SK-N-SH (cell line): Measurements from ENCODE around the gene FBXO2. TPM values are rescaled to one million over a fixed set of nuclear protein-coding genes. Genes with fewer than 3 reads are reported as not detected.

Source experiments
- CTCF ChIA-PET: fragments of 300-600, 350-600 bp; formaldehyde crosslinking; extraction: SDS; loops from one replicate; lab custom pipeline; 2021; lab: Yijun Ruan, JAX
- POLR2A ChIA-PET: fragments of 350-600 bp; sonication (Branson Sonifier 250); formaldehyde crosslinking; extraction: SDS; loops from one replicate; lab custom pipeline; 2020; ENCODE audit warnings: antibody characterized with exemption, inconsistent platforms; lab: Yijun Ruan, JAX
- DNase-seq: peaks from one replicate; pipeline ENCODE4 v3.0.0; 2012
- H2AFZ ChIP-seq: fragments of 200-600 bp; sonication (generic); 2 replicates; pipeline ENCODE4 v1.8.1; 2016; ENCODE audit warnings: antibody characterized with exemption, mild to moderate bottlenecking, low read depth
- H3F3A ChIP-seq: fragments of 200-600 bp; sonication (generic); replicated peaks from 2 replicates; pipeline ENCODE3; 2016; ENCODE audit warnings: antibody characterized with exemption, mild to moderate bottlenecking; ENCODE audit not compliant: insufficient read depth
- H3K27ac ChIP-seq, 2 experiments: fragments of 200-500 bp in 1 of 2; fragments of 200-600 bp in 1 of 2; sonication (Bioruptor generic) in 1 of 2; sonication (generic), shearing (Covaris generic) in 1 of 2; 2 replicates each; pipeline versions ENCODE4 v1.5.1 to v1.6.1; 2014 to 2016; ENCODE audit warnings: low read depth in 2 of 2, inconsistent platforms in 1 of 2, low read length in 1 of 2, mild to moderate bottlenecking in 1 of 2, mixed read lengths in 1 of 2
- H3K27me3 ChIP-seq: fragments of 200-600 bp; sonication (generic), shearing (Covaris generic); 2 replicates; pipeline ENCODE4 v1.6.1; 2016; ENCODE audit warnings: mixed run types; ENCODE audit not compliant: insufficient read depth
- H3K36me3 ChIP-seq, 2 experiments: fragments of 200-500 bp in 1 of 2; fragments of 200-600 bp in 1 of 2; sonication (Bioruptor generic) in 1 of 2; sonication (generic) in 1 of 2; replicated peaks in 1 of 2; 2 replicates each; pipeline versions ENCODE3 to v1.5.1; 2014 to 2016; ENCODE audit warnings: low read length in 1 of 2, mild to moderate bottlenecking in 1 of 2; ENCODE audit not compliant: insufficient read depth in 2 of 2, control insufficient read depth in 1 of 2
- H3K4me1 ChIP-seq, 2 experiments: fragments of 200-500 bp in 1 of 2; fragments of 200-600 bp in 1 of 2; sonication (Bioruptor generic) in 1 of 2; sonication (generic), shearing (Covaris generic) in 1 of 2; 2 replicates each; pipeline versions ENCODE4 v1.5.1 to v1.6.1; 2014 to 2016; ENCODE audit warnings: low read depth in 1 of 2, low read length in 1 of 2, mixed run types in 1 of 2; ENCODE audit not compliant: insufficient read depth in 2 of 2, control insufficient read depth in 1 of 2
- H3K4me2 ChIP-seq: fragments of 200-600 bp; sonication (generic), shearing (Covaris generic); 2 replicates; pipeline ENCODE4 v1.6.1; 2017; ENCODE audit warnings: mixed run types
- H3K4me3 ChIP-seq, 2 experiments: fragments of 200-500 bp in 1 of 2; fragments of 200-600 bp in 1 of 2; sonication (Bioruptor generic) in 1 of 2; sonication (generic), shearing (Covaris generic) in 1 of 2; 2 replicates each; pipeline versions ENCODE4 v1.5.1 to v1.8.1; 2014 to 2016; ENCODE audit warnings: low read depth in 2 of 2, inconsistent platforms in 1 of 2, low read length in 1 of 2, mild to moderate bottlenecking in 1 of 2, mixed read lengths in 1 of 2, moderate library complexity in 1 of 2
- H3K79me2 ChIP-seq: fragments of 200-600 bp; sonication (generic); 2 replicates; pipeline ENCODE4 v1.8.1; 2017; ENCODE audit warnings: mild to moderate bottlenecking; ENCODE audit not compliant: insufficient read depth
- H3K9ac ChIP-seq: fragments of 200-600 bp; sonication (generic); 2 replicates; pipeline ENCODE4 v1.6.1; 2017; ENCODE audit warnings: mixed run types
- H3K9me2 ChIP-seq: fragments of 200-600 bp; sonication (generic); 2 replicates; pipeline ENCODE4 v1.6.1; 2017; ENCODE audit warnings: mixed run types
- H3K9me3 ChIP-seq: fragments of 200-600 bp; sonication (generic); 2 replicates; pipeline ENCODE4 v1.6.1; 2017; ENCODE audit warnings: mixed run types, mild to moderate bottlenecking, moderate library complexity
- H4K20me1 ChIP-seq: fragments of 200-600 bp; sonication (generic); 2 replicates; pipeline ENCODE4 v1.6.1; 2017; ENCODE audit warnings: mild to moderate bottlenecking, mixed run types; ENCODE audit not compliant: insufficient read depth
- CHD2 ChIP-seq: fragments of 150-350 bp; IDR thresholded peaks from 2 replicates; pipeline ENCODE4 v1.6.1; 2018; ENCODE audit warnings: low read length; ENCODE audit not compliant: partially characterized antibody
- ELF1 ChIP-seq: IDR thresholded peaks from 2 replicates; pipeline ENCODE4 v1.4.0; 2012
- JUND ChIP-seq: IDR thresholded peaks from 2 replicates; pipeline ENCODE4 v1.4.0; 2012
- MEF2A ChIP-seq: IDR thresholded peaks from 2 replicates; pipeline ENCODE4 v1.4.0; 2012; ENCODE audit warnings: low read depth, borderline replicate concordance
- NRF1 ChIP-seq: IDR thresholded peaks from 2 replicates; pipeline ENCODE4 v1.6.1; 2012; ENCODE audit warnings: low read depth, mild to moderate bottlenecking, low read length
- PBX3 ChIP-seq: IDR thresholded peaks from 2 replicates; pipeline ENCODE4; 2012
- RAD21 ChIP-seq: IDR thresholded peaks from 2 replicates; pipeline ENCODE4 v1.6.1; 2012; ENCODE audit warnings: mild to moderate bottlenecking, low read length
- RFX5 ChIP-seq: IDR thresholded peaks from 2 replicates; pipeline ENCODE4 v1.6.1; 2012; ENCODE audit warnings: mild to moderate bottlenecking, improper control_type of control experiment, low read length
- SMC3 ChIP-seq: IDR thresholded peaks from 2 replicates; pipeline ENCODE4 v1.6.1; 2012; ENCODE audit warnings: low read depth, low read length, improper control_type of control experiment
- TAF1 ChIP-seq: IDR thresholded peaks from 2 replicates; pipeline ENCODE4 v1.6.1; 2012; ENCODE audit warnings: low read depth, mild to moderate bottlenecking, low read length, moderate library complexity, borderline replicate concordance
- USF1 ChIP-seq: IDR thresholded peaks from 2 replicates; pipeline ENCODE4 v1.4.0; 2012; ENCODE audit warnings: low read depth, borderline replicate concordance
- USF2 ChIP-seq: fragments of 150-350 bp; IDR thresholded peaks from 2 replicates; pipeline ENCODE4 v1.6.1; 2017; ENCODE audit warnings: antibody characterized with exemption, low read length, low read depth, borderline replicate concordance
- ZBTB33 ChIP-seq: IDR thresholded peaks from 2 replicates; pipeline ENCODE4 v1.4.0; 2012; ENCODE audit warnings: low read depth, borderline replicate concordance
- WGBS: methylation state at CpG from one replicate; pipeline ENCODE4 v1.1.6; 2017; ENCODE audit warnings: low lambda C conversion rate; 5-methylcytosine and 5-hydroxymethylcytosine counted together
- polyA plus RNA-seq, 3 experiments: library from polyadenylated mRNA; depleted of rRNA; stranded (reverse); fragments of >200 nt; gene quantifications; 2 replicates each; pipeline ENCODE4 v1.2.3, GENCODE V29; 2012

FBXO2 gene
- polyA plus RNA-seq, 1 of the 3 experiments (the other 2 are of a cell fraction) = 21.7 TPM

GRCh38 chr1:11688506-11688905, 34.3 kb upstream of the FBXO2 start:
- WGBS = 84% methylated on average over 3 of the region's 4 CpGs
- peaks cover 14% of the 10 kb centered on the region for H3K27me3 ChIP-seq
- H3K9me3 ChIP-seq = no peaks in the 10 kb centered on the region
- H3K9ac ChIP-seq = no peak overlapping the region
- no peaks in the 10 kb centered on the region for H3K9me2 ChIP-seq
- no peaks in the 10 kb centered on the region for H3K36me3 ChIP-seq
- no peak overlapping the region for H3K4me3 ChIP-seq
- ChIA-PET POLR2A (no interaction called here), CTCF (interaction anchor here (1.0 to 1.7 kb wide), 3 partner anchors 23 to 38 kb away, joined by 3 to 6 read pairs (median 5); no protein-coding TSS in a partner anchor)
- H3K4me1 ChIP-seq = peaks cover 11 to 13% of the 10 kb centered on the region in 2 experiments; a peak in 3 of 4 replicates
- H3K79me2 ChIP-seq = no peaks in the 10 kb centered on the region
- H3K27ac ChIP-seq = no peak overlapping the region
- H4K20me1 ChIP-seq = 0 out of 2 replicates have a peak, but pooled peaks cover under 1% of the 10 kb centered on the region
- no peak overlapping the region for H2AFZ ChIP-seq
- H3F3A ChIP-seq = peaks cover 13% of the 10 kb centered on the region
- TF ChIP-seq NRF1 (no peak), TAF1 (no peak), CHD2 (no peak), RFX5 (no peak), USF2 (no peak), RAD21 (no peak), ELF1 (no peak), PBX3 (no peak), JUND (no peak), MEF2A (no peak), ZBTB33 (no peak), SMC3 (no peak), USF1 (no peak)
- TF ChIP-seq, all 33 proteins: peak for 0
- no peak overlapping the region for H3K4me2 ChIP-seq
- no peak for DNase-seq
